NB4 (cell line): ENCODE data around the gene PDXK.

ENCODE experiments used
- DNase-seq: peaks from one replicate; pipeline ENCODE4 v3.0.0; 2010; ENCODE audit warnings: low read depth
- H3K4me3 ChIP-seq: one replicate; pipeline ENCODE4 v1.5.1; 2011; ENCODE audit warnings: mild to moderate bottlenecking, low read depth, low read length, moderate library complexity
- MYC ChIP-seq: IDR thresholded peaks from 2 replicates; pipeline ENCODE4 v1.6.1; 2011; ENCODE audit warnings: low read depth, low read length
- POLR2A ChIP-seq: IDR thresholded peaks from 2 replicates; pipeline ENCODE4 v1.6.1; 2011; ENCODE audit warnings: mild to moderate bottlenecking; ENCODE audit not compliant: insufficient read length; ENCODE audit errors: extremely low read depth
- TF ChIP-seq, protein P1 (sequence below): IDR thresholded peaks from 2 replicates; pipeline ENCODE4 v1.6.1; 2011; ENCODE audit warnings: low read depth, low read length
- TF ChIP-seq, protein P2 (sequence below): IDR thresholded peaks from one replicate; pipeline ENCODE4 v1.5.1; 2012; ENCODE audit warnings: low read depth, low read length

The PDXK gene

DNA sequence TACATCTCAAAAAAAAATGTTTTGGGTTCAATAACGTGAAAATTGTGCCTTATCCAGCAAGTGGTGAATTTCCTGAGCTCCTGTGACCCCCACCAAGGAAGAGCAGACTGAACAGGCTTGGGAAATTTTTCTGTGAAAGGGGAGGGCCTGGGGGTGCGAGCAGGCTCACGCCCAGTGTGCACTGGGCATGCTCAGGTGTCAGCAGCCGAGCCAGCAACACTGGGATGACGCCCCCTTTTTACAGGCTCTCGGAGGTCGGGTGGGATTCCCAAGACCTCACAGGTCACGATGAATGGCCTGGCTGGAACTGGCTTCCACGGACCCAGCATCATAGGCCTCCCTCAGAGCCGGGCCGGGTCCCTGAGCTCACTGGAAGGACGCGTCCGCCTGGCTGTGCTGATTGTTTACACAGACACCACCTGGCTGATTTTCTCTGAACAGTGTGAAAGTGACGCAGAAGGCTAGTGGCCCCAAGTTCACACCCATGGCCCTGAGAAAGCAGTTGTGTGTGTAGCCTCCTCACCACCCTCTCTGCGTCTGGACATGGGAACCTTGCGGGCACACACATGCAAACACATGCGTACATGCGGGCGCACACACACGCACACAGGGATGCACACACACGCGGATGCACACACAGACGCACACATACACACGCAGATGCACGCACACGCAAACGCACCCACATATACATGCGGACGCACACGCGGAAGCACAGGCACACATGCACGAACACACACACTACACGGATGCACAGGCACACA is 48.0 kb downstream of the PDXK start:
- TF ChIP-seq POLR2A (no peak), MYC (no peak)
- TF ChIP-seq, protein P1, sequence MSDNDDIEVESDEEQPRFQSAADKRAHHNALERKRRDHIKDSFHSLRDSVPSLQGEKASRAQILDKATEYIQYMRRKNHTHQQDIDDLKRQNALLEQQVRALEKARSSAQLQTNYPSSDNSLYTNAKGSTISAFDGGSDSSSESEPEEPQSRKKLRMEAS = no peak
- TF ChIP-seq, protein P2, sequence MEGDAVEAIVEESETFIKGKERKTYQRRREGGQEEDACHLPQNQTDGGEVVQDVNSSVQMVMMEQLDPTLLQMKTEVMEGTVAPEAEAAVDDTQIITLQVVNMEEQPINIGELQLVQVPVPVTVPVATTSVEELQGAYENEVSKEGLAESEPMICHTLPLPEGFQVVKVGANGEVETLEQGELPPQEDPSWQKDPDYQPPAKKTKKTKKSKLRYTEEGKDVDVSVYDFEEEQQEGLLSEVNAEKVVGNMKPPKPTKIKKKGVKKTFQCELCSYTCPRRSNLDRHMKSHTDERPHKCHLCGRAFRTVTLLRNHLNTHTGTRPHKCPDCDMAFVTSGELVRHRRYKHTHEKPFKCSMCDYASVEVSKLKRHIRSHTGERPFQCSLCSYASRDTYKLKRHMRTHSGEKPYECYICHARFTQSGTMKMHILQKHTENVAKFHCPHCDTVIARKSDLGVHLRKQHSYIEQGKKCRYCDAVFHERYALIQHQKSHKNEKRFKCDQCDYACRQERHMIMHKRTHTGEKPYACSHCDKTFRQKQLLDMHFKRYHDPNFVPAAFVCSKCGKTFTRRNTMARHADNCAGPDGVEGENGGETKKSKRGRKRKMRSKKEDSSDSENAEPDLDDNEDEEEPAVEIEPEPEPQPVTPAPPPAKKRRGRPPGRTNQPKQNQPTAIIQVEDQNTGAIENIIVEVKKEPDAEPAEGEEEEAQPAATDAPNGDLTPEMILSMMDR = no peak
- DNase-seq = no peak

DNA sequence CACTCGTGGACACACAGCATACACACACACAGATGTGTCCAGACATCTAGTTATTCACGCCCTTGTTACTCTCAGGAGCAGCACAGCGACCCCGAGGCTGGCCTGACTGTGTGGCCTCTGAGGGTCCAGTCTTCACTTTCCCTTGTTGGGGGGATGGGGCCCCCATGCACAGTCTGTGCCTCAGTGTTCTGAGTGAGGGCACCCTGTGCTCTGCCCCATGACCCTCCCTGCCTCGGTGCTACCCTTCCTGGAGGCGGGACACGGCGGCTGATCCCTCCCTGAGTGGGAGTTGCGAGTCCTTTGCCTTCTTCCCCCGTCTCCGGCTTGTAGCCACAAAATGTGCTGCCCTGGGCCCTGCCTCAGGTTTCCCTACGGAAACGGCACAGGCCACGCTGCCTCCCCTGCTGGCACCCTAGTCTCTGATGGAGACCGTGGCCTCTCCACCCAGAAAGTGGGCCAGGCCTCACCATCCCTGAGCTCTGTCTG is 48.6 kb downstream of the PDXK start:
- H3K4me3 ChIP-seq = no peak overlapping the region
- no peak for TF ChIP-seq MYC
- TF ChIP-seq, protein P2 = no peak
- TF ChIP-seq, protein P1 = no peak
- TF ChIP-seq POLR2A = no peak
- DNase-seq = no peak

More for the DNA sequence above, 48.0 kb downstream of the PDXK start:
- H3K4me3 ChIP-seq = no peak overlapping the region

DNA sequence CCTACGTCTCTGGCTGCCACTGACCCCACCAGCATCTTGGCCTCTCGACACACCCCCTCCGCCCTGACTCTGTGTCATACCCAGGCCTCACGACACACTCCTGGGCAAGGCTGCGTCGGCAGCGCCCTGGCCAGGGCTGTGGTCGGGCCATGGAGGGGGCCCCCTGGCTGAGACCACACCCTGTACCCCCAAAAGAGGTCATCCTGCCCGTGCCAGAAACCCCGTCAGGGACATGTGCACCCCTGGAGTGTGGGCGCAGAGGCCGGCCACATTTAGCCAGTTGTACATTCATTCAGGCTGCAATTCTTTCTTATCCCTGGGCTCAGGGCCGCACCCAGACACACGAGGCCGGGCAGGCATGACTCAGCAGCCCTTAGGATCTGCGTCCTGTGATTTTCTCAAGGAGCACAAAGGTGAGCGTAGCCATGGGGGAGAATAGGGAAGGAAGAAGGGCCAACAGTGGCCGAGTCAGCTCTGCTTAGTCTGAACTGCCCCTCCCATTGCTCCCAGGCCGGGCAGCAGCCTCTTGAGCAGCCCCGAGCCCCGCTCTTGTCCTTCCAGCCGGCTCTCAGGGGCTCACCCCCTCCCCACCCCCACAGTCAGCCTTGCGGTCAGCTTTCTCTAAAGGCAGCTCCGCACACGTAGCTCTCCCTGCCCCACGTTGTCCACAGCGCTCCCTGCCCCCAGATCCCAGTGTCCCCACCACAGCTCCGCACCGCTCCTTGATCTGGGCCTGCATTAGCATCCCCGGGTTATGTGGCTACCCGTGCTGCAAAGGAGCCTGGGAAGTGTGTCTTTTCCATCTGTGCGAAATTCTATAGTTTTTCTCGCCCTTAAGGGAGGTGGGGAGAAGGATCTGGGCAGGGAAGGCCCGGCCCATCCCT is 49.3 kb downstream of the PDXK start:
- DNase-seq = peak; percentile 57
- no peak for TF ChIP-seq MYC
- TF ChIP-seq POLR2A = no peak
- TF ChIP-seq, protein P1 = no peak
- TF ChIP-seq, protein P2 = no peak
- no peak overlapping the region for H3K4me3 ChIP-seq

DNA sequence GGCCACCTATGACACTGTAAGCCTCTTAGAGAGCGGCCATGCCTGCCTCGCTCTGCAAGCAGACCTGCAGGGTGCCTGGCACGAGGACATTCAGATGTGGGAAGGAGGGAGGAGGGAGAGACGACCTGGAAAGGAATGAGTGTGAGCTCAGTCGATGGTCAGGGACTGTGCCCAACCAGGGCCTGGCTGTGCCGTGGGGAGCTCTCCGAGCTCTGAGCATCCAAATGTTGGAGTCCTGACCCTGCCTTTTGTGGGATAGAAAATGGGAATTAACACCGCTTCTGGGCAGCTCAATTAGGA is 49.9 kb downstream of the PDXK start:
- no peak for TF ChIP-seq POLR2A
- no peak for TF ChIP-seq MYC
- TF ChIP-seq, protein P2 = no peak
- TF ChIP-seq, protein P1 = no peak
- DNase-seq = no peak
- H3K4me3 ChIP-seq = no peak overlapping the region

DNA sequence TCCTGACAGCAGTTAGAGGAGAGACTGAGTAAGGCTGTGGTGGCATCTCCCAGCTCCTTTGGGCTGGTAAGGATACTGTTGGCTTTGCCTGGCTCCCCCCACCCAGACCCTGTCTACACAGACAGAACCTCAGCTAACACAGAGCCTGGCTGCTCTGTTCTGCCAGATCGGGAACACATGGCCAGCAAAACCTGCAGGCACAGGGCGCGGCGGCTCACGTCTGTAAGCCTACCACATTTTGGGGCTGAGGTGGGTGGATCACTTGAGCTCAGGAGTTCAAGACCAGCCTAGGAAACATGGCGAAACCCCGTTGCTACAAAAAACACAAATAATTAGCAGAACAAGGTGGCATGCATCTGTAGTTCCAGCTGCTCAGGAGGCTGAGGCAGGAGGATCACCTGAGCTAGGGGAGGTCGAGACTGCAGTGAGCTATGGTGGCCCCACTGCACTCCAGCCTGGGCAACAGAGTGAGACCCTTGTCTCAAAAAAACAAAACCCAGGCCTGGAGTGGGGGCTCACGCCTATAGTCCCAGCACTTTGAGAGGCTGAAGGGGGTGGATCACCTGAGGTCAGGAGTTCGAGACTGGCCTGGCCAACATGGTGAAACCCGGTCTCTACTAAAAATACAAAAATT is 50.5 kb downstream of the PDXK start:
- DNase-seq = no peak
- no peak for TF ChIP-seq MYC
- TF ChIP-seq, protein P2 = no peak
- H3K4me3 ChIP-seq = no peak overlapping the region
